ENCODE data around the gene CD109.

Gene CD109

GRCh38 chr6:73731285-73731684, 35.3 kb downstream of the CD109 start:
- DNase-seq: no peak

GRCh38 chr6:73732845-73733675, 37.1 kb downstream of the CD109 start:
- peak; percentile 88 for DNase-seq

DNA sequence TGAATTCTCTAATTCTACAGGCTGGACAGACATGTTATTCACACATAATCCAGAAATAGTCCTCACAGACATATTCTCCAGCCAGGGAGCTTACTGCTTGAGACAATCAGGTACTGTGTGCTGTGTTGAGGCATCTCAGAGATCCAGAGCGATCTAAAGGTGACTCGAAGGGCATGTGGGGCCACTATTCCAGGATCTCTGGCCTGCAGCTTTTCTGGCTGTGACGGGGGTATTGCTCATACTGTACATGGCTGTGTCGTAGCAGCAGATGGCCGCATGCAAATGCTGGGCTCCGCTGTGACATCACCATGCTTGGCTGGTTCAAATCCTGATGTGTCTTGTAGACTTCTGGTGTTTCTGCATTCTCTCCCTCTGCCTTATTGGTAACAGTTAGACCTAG, 37.8 kb downstream of the CD109 start:
- DNase-seq: no peak

DNA sequence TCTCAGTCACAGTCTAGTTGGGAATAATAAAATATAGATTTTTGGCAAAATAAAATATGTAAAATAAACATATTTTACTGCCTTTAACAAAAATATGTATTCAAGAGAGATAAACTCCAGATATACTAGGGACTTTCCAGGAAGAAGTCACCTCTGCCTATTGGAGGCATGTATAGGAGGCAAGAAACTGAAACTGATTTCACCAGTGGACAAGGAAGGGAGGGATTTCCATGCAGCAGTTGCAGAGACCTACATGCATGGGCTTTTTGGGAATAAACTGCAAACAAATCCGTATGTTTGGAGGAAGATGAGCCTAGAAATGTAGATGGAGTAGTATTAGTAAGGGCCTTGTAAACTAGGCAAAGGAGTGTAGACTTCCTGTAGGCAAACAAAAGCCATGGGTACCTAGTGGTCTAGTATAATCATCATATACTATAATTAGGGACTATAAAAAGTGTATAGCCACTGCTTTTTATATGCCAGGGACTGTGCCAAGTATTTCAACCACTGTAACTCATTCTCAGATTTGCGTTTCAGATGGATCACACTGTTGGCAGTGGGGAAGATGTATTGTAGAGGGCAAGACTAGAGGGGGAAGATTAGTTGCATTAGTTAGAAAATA, 38.9 kb downstream of the CD109 start:
- DNase-seq: no peak

DNA sequence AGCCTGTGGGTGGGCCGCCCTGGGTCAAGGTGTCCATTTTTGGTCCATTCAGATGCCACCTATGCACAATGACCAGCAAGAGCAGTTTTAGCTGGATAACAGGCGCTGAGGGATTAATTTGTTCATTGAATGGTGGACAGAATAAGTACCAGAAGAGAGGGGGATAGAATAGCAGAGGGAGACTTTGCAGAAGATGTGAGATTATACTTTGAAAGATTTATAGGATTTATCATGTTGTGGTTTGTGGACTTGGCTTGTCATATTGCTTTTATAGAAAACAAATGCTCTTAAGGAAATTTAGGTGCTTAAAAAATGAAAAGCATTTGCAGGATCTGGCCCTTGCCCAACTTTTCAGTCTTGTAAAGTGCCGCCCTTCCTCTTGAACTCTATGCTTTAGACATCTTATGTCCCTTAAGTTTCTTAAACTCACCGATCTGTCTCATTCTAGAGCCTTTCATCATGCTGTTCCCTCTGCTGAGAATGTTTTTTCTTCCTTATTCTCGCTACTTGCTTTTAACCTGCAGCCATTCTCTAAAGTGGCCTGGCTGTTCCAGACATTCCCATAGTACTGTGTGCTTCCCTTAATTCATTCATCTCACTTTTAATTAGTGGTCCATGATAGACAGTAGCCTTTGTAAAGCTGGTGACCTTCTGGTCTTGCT, 42.5 kb downstream of the CD109 start:
- DNase-seq: no peak

DNA sequence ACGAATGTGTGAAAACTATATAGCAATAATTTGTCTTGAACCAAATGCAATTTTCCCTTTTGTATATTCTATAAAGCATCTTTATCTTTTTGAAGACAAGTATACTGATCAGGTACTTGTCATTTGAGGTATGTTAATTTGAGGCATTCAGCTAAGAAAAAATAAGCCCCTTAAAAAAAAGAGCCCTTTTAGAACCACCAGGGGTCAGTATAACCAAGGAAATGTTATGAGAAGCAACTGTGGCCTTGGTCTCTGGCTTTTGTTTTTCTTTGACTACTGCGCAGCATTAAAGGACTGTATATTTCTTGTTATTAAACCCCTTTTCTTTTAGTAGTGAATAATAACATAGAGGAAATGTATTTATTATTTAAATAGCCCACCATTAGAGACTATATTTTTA, 43.1 kb downstream of the CD109 start:
- DNase-seq: peak; percentile 88

DNA sequence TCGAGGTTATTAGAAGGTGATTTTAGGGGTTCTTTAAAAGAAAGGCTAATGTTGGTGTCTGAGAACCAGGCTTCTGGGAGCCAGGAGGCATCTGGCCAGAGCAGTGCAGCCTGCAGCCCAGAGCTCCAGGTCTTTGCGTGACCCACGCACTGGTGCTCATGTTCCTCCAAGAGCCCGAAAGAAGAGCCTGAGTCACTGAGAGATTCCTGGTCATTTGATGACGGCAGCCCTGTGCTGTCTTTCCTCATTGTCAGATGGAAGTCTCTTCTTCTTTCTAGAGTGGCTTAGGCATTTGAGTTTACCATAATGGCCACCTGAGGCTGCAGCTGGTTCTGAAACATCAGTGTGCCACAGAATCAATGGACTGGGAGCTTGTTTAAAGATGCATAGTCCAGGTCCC, 46.4 kb downstream of the CD109 start:
- no peak for DNase-seq

- DNase-seq: peak; percentile 61
These were observed 47.1 kb downstream of the CD109 start for GRCh38 chr6:73743081-73743480.

DNA sequence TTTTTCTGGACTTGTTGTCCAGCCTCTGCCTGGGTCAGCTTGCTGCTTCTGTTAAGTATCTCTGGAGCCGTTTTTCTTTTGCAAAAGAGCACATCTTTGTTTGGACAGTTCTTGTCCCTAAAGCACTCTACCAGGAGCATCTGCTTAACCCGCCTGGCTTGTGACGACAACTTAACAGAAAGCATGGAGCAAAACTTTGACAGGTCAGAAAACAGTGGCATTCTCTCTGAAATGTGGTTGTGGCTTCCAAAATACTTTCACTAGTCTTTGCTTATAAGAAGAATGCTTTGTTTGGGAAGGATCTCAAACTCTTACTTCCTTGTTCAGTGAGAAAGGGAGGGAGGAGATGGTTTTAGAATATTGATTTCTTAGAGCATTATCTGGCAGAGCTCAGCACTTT, 47.6 kb downstream of the CD109 start:
- DNase-seq: no peak

DNA sequence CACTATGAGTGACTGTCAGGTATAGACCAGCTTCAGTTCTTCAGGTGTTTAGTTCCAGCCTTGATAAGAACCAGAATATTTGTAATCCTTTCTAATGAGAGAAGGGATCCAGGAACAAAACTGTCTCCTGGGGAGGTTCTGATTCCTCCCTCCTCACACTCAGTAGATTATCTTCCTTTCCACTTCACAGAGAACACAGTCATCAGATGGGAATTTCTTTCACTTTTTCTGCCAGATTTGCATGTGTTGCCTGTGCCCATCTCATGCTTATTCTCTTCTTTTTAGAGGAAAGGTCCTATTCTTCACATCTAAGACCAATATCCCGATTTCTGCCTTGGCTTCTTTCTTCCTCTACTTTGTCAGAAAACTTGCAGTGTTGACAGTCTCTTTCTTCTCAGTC, 50.8 kb downstream of the CD109 start:
- no peak for DNase-seq

GRCh38 chr6:73747289-73747688, 51.3 kb downstream of the CD109 start:
- no peak for DNase-seq

GRCh38 chr6:73752943-73753342, 56.9 kb downstream of the CD109 start:
- no peak for DNase-seq

GRCh38 chr6:73766040-73766439, 70.0 kb downstream of the CD109 start:
- DNase-seq: no peak

DNA sequence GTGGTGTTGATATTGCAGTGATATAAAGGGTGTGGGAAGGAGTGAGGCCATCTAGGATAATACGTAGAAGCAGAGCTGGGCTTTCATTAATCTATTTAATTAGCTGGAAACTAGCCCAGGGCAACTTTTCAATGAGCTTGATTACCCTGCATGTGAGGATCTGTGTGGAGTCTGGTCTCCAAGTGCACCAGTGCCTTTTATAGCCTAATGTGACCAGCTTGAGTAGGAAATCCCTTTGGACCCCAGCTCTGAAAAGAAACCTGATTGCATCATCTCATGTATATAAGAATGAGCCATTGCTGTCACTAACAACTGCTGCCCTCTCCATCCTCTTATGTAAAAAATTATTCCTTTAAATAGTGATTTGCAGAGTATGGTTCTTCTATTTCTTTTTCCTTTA, 72.6 kb downstream of the CD109 start:
- no peak for DNase-seq

DNA sequence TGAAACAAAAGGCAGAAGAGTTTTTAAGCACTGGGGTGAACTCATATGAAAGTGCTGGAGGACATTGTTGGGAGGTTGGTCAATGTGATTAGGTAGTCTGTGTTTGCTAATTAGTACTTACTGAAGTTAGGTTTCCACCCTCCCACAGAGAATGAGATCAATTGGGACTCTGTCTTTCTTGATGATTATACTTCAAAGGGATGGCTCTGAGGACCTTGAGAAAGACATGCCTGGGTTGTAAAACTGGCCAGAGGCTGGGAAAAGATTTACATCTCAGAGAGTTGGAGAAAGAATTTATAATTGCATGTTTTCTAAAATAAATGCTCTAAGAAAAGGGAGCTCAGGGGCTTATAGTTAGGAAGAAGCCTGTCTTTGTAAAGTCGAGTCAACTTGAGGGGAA, 74.0 kb downstream of the CD109 start:
- DNase-seq: no peak

DNA sequence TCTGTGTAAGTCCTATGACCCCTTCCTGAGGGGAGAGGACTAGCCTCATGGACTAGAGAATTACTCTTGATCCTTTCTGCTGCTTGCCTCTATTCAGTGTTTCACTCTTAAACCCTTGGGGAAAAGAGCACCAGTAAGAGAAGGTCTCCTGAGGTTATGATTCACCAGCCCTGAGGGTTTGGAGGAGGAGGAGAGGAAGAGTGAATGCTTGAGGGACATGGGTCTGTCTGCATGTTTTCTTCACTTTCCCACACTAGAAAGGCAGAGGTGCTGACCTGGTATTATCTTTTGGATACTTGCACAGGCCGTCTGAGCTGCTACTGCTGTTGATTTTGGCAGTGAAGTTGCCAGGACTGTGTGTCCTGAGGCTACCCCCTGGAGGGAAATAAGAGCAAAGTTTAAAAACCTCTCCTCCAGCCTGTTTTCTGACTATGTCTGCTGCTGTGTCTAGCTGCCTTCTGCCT, 78.3 kb downstream of the CD109 start:
- DNase-seq: no peak

GRCh38 chr6:73779943-73780342, 83.9 kb downstream of the CD109 start:
- no peak for DNase-seq

DNA sequence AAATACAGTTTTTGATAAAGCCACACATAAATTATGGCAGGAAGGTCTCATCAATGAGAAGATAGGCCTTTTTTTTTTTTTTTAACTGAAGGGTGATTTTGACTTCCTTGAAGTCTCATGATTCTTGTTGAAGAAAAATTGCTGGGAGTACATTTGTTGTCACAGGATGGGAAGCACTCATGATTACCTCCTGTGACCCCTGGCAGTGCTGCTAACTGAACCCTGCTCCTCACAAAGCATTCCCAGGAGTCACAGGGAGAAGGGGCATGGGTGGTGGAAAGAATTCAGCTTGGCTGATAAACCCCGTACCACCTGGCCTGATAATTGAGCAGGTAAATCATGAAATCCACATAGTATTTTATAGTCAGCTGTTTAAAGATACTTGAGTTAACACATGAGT, 86.9 kb downstream of the CD109 start:
- DNase-seq: no peak

DNA sequence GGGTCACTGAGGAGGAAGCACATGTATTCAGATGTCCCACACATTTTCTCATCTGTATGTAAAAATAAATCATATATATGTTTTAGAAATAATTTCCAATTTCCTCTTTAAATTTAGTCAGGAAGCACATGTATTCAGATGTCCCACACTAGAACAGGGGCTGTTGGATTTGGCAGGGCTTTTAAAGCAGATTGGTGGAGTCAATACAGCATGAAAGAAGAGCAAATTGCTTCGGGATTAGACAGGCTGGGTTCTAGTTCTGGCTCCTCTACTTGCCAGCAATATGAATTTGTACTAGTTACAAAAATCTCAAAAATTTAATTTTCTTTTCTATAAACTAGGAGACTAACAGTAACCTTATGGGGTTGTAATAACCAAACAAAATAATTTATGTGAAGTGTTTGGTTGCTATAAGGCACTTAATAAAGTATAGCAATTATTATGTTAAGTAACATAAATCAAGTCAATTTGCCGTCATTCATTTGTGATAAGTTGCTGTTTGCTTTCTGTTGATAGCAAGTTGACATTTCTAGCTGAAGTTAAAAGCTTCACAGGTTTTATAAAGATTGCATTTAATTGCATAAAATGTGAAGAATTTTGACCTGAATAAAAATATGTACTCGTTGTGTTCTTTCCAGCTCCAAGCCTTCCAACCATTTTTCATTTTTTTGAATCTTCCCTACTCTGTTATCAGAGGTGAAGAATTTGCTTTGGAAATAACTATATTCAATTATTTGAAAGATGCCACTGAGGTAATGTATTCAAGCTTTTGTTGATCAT, 88.9 kb downstream of the CD109 start:
- DNase-seq: no peak

- no peak for DNase-seq
These were observed 94.6 kb downstream of the CD109 start for GRCh38 chr6:73790574-73790973.

DNA sequence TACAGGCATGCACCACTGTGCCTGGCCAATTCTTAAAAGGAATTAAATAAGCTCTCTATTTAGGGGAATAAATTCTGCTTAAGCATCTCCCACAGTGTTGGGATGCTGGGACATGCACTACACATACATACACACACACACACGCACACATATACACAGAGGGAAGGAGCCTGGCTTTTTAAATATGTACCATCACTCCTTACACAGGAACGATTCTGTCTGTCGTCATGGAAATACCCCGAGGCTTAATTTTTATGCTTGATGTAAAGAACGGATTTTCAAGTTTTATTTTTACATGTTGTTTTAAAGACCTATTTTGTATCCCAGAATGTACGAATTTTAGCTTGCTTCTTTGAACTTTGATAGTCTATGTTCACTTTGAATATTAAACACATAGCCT, 95.3 kb downstream of the CD109 start:
- DNase-seq: no peak

- no peak for DNase-seq
These were observed 96.7 kb downstream of the CD109 start for GRCh38 chr6:73792738-73793137.

GRCh38 chr6:73796881-73797280, 100.9 kb downstream of the CD109 start:
- no peak for DNase-seq
